SK-N-SH (cell line): ENCODE data around the gene SLC25A47.
A peak's percentile ranks its signal among the peaks of the same experiment; 100 is the strongest.

Experiments used
- CTCF ChIP-seq: fragments of 200-600 bp; sonication (generic); IDR thresholded peaks from 2 replicates; pipeline ENCODE4 v1.6.1; 2017; ENCODE audit warnings: antibody characterized with exemption, mild to moderate bottlenecking, moderate library complexity
- FOXJ3 ChIP-seq: sonication (generic); formaldehyde crosslinking; IDR thresholded peaks from 2 replicates; pipeline ENCODE4 v1.5.1; 2020; ENCODE audit warnings: mild to moderate bottlenecking, missing genetic modification reagents
- MAX ChIP-seq: IDR thresholded peaks from 2 replicates; pipeline ENCODE4 v1.4.0; 2012; ENCODE audit warnings: low read depth
- MXI1 ChIP-seq: IDR thresholded peaks from 2 replicates; pipeline ENCODE4 v1.6.1; 2012; ENCODE audit warnings: mild to moderate bottlenecking, low read depth, low read length, improper control_type of control experiment
- NFIC ChIP-seq: IDR thresholded peaks from 2 replicates; pipeline ENCODE4 v1.4.0; 2012; ENCODE audit warnings: borderline replicate concordance
- POLR2AphosphoS5 ChIP-seq: IDR thresholded peaks from 2 replicates; pipeline ENCODE4 v1.6.1; 2012; ENCODE audit warnings: low read depth, low read length
- SIN3A ChIP-seq: IDR thresholded peaks from 2 replicates; pipeline ENCODE4 v1.6.1; 2012; ENCODE audit warnings: low read depth, mild to moderate bottlenecking, low read length, moderate library complexity, borderline replicate concordance

GRCh38 chr14:100362311-100362927, 39.3 kb downstream of the SLC25A47 start:
- TF ChIP-seq MXI1 (no peak), CTCF (no peak), SIN3A (no peak), NFIC (no peak), MAX (no peak), FOXJ3 (CRISPR knock-in tag) (0 out of 2 replicates have a peak, but pooled peaks have one; percentile 41), POLR2AphosphoS5 (no peak)
